Measurements from ENCODE around the gene PIGU.

DNA sequence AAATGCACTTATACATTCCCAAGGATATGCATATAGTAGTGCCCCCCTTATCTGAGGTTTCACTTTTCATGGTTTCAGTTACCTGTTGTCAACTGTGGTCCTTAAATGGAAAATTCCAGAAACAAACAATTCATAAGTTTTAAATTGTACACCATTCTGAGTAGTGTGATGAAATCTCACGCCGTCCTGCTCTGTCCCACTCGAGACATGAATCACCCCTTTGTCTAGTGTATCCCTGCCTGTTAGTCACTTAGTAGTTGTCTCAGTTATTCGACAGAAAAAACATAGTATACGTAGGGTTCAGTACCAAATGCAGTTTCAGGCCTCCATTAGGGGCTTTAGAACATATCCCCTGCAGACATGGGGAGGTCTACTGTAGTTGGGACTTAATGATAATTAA lies 61.4 kb downstream of the PIGU start:
- TF ChIP-seq, protein P1, sequence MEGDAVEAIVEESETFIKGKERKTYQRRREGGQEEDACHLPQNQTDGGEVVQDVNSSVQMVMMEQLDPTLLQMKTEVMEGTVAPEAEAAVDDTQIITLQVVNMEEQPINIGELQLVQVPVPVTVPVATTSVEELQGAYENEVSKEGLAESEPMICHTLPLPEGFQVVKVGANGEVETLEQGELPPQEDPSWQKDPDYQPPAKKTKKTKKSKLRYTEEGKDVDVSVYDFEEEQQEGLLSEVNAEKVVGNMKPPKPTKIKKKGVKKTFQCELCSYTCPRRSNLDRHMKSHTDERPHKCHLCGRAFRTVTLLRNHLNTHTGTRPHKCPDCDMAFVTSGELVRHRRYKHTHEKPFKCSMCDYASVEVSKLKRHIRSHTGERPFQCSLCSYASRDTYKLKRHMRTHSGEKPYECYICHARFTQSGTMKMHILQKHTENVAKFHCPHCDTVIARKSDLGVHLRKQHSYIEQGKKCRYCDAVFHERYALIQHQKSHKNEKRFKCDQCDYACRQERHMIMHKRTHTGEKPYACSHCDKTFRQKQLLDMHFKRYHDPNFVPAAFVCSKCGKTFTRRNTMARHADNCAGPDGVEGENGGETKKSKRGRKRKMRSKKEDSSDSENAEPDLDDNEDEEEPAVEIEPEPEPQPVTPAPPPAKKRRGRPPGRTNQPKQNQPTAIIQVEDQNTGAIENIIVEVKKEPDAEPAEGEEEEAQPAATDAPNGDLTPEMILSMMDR (IDR thresholded peaks at IDR 0.05): no peak
- no peak for TF ChIP-seq ZFX (IDR thresholded peaks at IDR 0.05; ENCODE audit: borderline replicate concordance)
